SK-MEL-5 (cell line): ENCODE measurements around the gene PRUNE2. TPM values are rescaled to one million over a fixed set of nuclear protein-coding genes. Genes with fewer than 3 reads are reported as not detected.
"Not testable (repeated sequence)": the region's sequence is repeated elsewhere in the genome, so short reads cannot be mapped to it uniquely, and the experiment has no call there.

Source experiments
- DNase-seq: peaks from one replicate; pipeline ENCODE4 v3.0.0-alpha.2; 2016; ENCODE audit warnings: low read depth, low spot score
- in situ Hi-C: cut with HindIII; loops from 2 replicates; pipeline ENCODE4 v1.10.0; 2016; ENCODE audit warnings: low sequenced_read_pairs, high pct_unique_total_duplicates, low pct_unique_long_range_greater_than_20kb
- total RNA-seq: library from RNA; depleted of rRNA; stranded (reverse); fragments of >200 nt; shearing (Covaris generic); gene quantifications from 2 replicates; pipeline ENCODE4 v1.2.3, GENCODE V29; 2014

The PRUNE2 gene
- total RNA-seq, 1 experiment from 2014 or later, result 90.9 TPM

DNA sequence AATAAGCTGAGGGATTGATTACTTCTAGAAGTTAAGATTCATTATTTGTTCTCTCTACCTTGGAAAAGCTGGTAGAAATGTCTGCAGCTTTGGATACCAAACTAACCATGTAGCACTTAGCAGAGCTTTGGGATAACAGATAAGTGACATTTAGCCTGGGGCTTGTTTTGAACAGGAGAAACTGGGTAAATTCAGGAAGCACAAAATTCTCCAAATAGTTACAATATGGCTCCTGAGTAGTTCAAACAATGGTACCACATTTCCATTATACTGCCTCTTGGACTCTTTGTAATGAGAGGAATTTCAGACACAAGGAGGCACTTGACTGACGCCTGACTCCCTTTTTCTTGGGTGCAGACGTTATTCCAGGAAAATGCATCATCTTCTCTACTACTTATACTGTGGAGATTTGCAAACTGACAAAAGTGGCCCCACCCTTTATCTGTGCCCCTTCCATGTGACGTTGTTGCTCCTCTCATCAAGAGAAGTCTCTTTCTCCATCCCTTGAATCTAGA is 22.5 kb downstream of the PRUNE2 start:
- in situ Hi-C loops, result no loop called here
- peak; percentile 78 for DNase-seq

DNA sequence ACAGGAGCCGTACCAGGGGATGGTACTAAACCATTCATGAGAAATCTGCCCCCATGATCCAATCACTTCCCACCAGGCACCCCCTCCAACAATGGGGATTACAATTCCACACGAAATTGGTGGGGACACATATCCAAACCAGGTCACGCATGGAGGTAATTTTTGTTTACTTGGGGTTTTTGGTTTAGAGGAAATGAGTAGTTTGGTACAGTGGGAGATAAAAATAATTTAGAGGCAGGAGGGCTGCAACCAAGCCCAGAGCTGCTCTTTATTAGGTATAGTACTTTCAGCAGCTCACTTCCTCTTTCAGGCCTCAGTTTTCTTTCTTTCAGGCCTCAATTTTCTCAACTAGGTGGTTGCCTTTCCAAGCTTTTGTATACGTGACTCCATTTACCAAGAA is 23.2 kb downstream of the PRUNE2 start:
- no peak for DNase-seq
- in situ Hi-C loops, result no loop called here

DNA sequence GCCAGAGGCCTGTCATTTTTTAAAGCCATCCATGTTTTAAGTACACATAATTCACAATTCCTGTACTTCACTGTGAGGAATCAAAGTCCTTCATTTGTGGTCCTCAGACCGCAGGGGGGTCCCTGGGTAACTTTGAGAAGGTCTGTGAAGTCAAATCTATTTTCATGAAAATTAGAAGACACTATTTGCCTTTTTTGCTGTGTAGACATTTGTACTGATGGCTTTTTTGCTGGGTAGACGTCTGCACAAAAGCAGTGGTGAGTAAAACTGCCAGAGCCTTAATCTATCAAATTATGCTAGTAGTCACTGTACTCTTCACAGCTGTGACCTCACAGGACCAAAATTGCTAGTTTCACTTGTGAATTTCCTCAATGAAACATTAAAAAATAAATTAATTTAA is 25.7 kb downstream of the PRUNE2 start:
- no peak for DNase-seq
- in situ Hi-C loops, result no loop called here

DNA sequence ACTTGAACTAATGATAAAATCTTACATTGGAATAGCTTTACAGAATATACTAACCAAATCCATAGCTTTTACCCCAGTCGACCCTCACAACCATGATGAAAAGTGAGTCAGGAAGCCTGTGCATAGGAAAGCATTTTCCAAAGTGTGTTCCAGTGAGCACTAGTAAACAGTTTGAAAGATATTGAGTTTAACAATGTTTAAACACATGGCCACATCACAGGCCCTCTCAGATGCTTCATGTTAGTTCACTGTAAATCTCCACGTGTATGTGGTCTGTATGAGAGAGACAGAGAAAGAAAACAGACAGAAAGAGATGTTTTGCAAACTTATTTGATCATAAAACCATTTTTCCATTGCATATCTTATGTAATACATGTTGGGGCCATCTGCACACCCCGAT is 27.0 kb downstream of the PRUNE2 start:
- in situ Hi-C loops, result no loop called here
- DNase-seq, result no peak

DNA sequence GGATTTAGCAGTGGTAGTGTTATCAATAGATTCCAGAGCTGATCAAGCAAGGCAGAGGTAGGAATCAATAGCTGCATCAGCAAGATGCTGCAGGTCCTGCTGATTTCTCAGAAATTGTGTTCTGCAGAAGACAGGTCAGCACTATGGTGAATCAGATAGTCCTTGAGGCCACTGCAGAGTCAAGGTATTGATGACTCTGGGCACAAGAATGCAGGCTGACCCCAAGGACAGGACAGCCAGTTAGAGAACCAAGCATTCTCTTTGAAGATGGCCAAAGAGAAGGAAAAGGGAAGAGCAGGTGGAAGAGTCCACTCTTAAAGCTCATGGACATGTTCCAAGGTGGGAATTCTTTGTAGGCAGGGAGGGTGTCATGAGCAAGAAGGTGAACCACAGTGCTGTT is 28.0 kb downstream of the PRUNE2 start:
- no peak for DNase-seq
- in situ Hi-C loops, result no loop called here

DNA sequence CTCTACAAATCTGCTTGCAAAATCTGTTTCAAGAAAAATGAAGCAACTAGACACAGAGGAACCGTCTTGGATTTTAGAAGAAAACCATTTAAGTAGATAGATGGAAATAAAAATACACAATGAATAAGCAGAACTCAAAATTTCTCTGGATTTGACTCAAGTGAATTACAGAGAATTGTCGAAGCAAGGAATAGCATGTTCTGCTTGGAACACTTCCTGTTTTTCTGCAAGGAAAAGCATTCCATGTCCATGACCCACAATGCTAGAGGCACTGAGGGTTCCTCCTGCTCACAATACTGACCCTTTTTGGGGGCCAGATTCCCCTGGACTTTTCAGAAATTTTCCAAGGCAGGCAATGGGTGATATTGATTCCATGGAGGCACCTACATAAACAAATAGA is 29.8 kb downstream of the PRUNE2 start:
- DNase-seq, result no peak
- in situ Hi-C loops, result no loop called here

DNA sequence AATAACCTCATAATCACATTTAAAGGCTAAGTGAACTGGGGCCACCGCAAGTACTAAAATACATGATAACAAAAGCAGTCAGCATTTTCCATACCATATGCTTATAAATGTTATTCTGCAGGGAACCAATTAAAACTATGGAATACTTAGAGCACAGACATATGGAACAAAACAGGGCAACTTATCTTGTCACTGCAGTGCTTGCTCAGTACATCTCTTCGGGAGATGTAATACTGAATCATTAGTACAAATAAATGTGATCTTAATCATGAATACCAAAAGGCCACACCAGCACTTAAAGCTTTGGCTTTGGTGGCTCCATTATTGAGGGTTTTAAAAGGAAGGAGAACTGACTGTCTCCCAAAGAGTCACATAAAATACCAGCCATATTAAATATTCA is 32.1 kb downstream of the PRUNE2 start:
- no peak for DNase-seq
- in situ Hi-C loops, result no loop called here

DNA sequence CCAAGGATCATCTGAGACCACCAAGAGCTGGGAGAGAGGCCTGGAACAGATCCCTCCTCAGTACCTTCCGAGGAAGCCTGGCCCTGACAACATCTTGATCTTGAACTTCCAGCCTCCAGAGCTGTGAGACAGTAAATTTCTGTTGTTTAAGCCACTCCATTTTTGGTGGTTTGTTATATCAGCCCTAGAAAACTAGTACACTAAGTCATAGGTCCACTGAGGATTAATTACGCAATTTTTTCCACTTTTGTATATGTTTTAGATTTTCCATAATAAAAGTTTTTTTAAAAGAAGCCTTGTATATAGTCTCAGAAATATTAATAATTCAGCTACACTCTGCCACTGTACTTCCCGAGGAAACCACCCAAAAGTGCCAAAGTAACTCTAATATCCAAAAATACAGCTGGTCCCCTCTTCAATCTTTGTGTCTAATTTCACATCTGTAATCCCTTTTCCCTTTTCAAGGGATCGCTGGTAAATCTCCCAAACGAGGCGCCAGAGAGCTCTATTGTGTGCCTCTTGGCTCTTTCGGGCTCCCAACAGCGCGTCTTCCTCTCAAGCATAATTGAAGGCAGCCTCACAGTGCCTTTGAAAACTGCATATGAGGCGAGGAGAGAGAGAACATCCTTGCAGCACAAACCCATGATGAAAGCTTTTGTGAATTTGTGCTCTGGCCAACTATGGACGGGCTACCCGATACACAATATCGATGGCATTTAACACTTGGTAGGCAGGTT is 32.7 kb downstream of the PRUNE2 start:
- DNase-seq, result no peak
- in situ Hi-C loops, result no loop called here

DNA sequence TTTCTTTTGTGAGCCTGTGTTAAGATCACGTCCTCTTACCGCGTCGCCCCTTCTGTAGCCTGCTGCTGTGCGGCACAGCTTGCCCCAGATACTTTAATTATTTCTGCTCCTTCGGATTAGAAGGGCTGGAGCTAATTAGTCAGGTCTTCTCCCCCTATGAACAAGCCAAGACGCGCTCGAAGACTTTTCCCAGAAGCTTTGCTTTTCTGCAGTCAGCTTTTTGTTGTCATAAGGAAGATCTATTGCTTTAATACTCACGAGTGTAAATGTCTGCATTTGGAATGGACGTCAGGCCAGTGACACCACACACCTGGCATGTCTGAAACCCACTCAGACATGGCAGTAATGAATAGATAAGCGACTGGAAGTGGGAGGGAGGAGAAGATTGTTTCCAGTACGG is 37.0 kb downstream of the PRUNE2 start:
- in situ Hi-C loops, result no loop called here
- no peak for DNase-seq

DNA sequence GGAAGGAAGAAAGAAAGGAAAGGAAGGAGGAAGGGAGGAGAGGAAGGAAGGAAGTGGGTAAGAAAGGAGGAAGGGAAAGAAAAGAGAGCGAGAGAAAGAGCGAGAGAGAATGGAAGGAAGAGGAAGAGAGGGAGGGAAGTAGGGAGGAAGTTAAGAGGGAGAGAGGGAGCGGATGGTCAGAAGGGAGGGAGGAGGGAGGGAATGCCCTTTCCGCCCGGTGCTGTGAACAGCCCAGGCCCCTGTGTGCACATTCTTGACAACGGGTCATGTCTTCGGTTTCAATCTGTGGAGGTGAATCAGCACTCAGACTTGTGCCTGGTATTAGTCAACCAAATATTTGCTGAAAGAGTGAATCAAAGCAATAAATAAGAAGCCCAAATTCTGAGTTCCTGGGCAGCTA is 39.2 kb downstream of the PRUNE2 start:
- DNase-seq, result peak; percentile 73
- in situ Hi-C loops, result no loop called here

DNA sequence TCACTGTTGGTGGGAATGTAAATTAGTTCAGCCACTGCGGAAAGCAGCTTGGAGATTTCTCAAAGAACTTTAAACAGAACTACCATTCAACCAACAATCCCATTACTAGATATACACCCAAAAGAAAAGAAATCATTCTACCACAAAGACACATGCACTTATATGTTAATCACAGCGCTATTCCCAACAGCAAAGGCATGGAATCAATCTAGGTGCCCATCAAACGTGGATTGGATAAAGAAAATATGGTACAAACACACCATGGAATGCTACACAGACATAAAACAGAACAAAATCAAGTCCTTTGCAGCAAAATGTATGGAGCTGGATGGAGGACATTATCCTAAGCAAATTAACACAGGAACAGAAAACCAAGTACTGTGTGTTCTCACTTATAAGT is 42.1 kb downstream of the PRUNE2 start:
- DNase-seq, result no peak
- in situ Hi-C loops, result no loop called here

DNA sequence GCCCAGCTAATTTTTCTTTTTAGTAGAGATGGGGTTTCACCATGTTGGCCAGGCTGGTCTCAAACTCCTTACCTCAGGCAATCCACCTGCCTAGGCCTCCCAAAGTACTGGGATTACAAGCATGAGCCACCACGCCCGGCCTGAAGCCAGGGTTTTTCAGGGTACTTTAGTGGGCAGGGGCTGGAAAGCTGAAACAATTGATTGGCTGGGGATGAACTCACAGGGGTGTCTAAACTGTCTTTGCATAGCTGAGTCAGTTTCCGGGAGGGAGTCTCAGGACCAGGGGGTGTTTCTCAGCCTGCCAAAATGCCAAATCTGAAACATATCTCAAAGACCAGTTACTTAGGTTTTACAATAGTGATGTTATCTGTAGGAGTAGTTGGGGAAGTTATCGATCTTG is 46.1 kb downstream of the PRUNE2 start:
- in situ Hi-C loops, result no loop called here

DNA sequence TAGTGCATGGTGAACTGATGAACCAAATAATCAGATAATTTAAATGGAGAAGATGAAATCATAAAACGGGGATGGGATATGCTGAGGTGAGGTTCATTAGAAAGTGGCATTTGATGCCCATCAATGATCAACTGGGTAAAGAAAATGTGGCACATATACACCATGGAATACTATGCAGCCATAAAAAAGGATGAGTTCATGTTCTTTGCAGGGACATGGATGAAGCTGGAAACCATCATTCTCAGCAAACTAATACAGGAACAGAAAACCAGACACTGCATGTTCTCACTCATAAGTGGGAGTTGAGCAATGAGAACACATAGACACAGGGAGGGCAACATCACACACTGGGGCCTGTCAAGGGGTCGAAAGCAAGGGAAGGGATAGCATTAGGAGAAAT is 47.7 kb downstream of the PRUNE2 start:
- in situ Hi-C loops, result not testable (repeated sequence)

More for the DNA sequence above, 46.1 kb downstream of the PRUNE2 start:
- no peak for DNase-seq

DNA sequence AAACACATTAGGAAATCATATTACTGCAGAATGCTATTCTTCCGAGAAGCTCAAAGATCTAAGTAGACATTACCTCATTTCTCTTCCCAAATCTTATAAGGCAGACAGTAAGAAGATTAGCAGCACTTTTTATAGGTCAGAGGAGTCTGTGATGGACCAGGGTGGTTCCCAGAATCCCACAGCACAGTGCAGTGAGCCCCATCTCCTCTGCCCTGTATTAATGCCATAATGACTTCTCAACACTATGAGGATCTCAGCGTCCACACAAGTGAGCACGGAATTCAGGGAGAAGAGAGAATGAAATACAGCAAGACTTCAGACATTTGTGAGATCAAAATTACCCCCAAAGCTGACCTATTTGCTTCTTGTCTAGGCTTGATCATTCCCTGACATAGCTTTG is 49.9 kb downstream of the PRUNE2 start:
- in situ Hi-C loops, result no loop called here
- no peak for DNase-seq

More for the DNA sequence above, 47.7 kb downstream of the PRUNE2 start:
- not testable (repeated sequence) for DNase-seq

DNA sequence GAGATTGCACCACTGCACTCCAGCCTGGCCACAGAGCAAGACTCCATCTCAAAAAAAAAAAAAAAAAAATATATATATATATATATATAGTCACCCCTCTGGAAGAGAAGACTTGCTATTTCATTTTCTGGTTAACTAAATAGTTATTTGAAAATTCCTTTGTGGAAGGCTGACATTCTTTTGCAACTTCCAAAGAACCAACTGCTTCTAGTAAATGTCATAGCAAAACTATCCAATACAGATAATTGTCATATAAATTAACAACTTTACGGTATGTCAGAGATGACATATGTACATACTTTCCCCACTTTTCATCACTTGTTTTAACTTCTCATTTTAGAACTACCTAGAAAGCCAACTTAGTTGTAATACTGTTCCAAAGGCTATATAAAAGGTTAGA is 50.9 kb downstream of the PRUNE2 start:
- in situ Hi-C loops, result no loop called here
- DNase-seq, result no peak

DNA sequence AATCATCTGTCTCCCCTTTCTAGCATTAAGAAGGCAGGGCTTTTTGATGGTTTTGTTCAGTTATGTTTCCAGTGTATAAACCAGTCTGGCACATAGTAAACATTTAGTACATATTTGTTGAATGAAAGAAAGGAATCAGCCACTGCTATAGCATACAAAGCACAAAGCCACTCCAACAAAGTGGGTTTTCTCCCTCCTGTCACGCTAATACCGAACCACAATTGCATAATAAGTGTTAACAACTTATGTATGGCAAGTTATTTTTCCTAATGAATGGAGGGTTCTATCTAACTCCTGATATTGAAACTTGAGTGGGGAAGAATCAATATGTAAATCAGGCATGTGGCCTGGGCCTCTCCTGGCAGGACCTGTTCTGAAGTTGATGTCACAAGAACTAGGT is 53.9 kb downstream of the PRUNE2 start:
- peak; percentile 97 for DNase-seq
- in situ Hi-C loops, result no loop called here

DNA sequence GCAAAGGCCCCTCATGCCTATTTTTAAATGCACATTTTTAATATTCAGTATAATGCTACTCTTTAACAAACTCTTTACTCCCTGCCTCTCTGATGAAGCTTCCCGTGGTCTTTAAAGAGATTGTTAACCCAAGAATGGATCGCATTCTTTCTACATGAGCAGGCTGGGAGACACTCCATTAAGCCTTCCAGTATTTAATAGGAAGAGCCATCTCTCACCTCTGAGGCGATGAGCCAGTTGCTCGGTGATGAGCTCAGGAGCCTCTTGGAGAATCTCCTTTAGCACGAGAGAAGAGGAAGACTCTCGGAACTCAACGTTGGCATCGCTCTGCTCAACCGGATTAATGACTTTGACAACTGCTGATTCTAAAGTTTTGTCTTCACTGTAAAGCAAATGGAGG is 59.6 kb downstream of the PRUNE2 start:
- no peak for DNase-seq
- in situ Hi-C loops, result no loop called here

DNA sequence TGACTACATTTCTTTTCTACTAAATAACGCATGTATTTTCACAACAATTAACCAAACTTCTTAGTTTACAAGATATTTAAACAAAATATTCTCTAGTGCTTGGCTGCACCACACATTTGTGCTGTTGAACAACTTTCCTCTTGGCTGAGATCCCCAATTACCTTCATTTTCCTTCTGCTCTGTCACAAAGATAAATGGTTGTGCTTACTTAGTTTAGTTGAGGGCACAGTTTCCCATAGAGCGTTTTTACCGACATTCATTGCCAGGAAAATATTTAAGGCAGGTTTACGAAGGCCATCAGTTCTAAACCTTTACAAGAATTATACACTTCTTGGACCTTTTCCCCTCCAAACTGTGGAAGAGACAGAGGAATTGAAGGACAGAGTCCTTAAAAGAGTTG is 60.7 kb downstream of the PRUNE2 start:
- DNase-seq, result no peak
- in situ Hi-C loops, result no loop called here

DNA sequence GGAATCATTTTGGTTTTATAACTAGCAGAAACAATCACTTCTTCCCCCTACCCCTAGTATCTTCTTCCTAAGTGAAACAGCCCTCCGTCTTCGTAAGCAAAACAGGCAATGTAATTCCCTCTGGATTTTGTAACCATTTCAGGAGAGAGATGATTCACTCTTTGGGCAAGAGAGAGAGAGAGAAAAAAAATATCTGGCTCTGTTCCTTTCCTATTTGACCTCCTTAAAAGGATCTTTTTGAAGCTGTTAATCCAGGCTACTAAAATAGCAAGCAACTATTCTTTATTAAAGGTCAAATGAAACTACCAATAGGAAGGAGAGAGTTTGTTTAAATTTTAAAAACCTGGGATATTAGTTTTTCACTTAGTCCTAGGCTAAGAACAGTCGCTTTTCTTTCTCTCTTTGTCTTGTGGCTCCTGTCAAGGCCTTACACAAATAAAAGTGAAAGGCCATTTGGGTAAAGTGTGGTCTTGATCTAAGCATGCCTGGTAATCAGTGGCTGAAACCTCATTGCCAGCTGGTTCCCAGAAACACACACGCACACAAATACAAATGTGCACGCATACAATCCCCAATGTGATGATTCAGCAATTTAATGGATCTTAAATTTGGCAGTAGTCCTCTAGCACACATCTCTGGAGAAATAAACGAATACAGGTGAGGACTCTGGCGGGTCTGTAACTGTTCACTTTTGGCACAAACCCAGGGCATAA is 70.2 kb downstream of the PRUNE2 start:
- peak; percentile 84 for DNase-seq
- in situ Hi-C loops, result no loop called here
